Activated CD8-positive, alpha-beta memory T cell treated with anti-CD3 and anti-CD28 coated beads, Interleukin-2, amount 50 U/mL, for 1 hour (primary cell): ENCODE results near the gene PTTG2.
"Not testable (repeated sequence)": the region's sequence is repeated elsewhere in the genome, so short reads cannot be mapped to it uniquely, and the experiment has no call there.

Experiments
- DNase-seq: peaks from one replicate; pipeline ENCODE4 v3.0.0-alpha.2; 2020; ENCODE audit errors: extremely low read depth

The PTTG2 gene

GRCh38 chr4:37960098-37960497 lies at the start of gene PTTG2:
TSS of gene PTTG2 (plus strand) at chr4:37960398. CDS start at chr4:37960435, 37 bp downstream.
- DNase-seq, result no peak

DNA sequence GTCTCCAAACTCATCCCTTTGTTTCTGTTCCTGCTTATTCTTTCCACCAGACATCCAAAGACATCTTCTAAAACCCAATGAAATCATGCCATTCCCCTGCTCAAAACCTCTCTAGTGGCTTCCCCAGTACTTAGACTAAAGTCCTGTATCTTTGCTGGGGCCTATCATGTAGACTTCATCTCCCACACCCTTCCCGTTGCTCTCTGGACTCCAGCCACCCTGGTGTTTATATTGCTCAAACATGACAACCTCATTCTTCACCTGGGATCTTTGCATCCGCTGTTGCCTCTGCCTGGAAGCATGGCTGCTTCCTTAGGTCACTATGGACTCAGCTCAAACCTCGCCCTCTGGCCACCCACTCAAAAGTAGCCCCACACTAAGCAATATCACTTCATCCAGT lies 45.7 kb upstream of the PTTG2 start:
- no peak for DNase-seq

DNA sequence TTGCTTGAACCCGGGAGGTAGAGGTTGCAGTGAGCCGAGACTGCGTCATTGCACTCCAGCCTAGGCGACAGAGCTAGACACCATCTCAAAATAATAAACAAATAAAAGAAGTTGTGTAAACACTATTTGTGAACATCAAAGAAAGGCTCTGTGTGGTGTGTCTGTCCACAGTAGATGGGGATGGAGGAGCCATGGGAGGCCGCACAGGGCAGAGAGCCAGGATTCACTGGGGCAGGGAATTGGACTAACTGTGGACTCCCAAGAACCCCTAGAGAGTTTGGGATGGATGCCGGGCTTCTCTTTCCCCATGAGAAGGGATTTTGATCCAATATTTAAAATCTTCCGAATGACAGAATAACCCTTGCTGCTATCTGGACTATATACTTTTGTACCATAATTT lies 42.8 kb upstream of the PTTG2 start:
- DNase-seq, result no peak

DNA sequence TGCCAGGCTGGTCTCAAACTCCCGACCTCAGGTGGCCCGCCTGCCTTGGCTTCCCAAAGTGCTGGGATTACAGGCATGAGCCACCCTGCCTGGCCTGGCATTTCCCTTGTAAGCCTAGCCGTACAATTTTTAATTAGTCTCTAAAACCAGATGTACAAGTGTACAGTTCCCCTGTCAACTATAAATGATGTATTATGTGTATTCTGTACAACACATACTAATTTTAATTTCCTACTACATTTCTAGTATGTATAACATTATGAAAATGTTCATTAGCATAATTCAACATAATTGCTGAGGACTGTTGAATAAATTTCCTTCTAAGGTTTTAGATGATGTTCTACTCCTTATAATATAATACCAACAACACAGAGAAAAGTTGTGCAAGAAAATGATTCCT lies 41.5 kb upstream of the PTTG2 start:
- DNase-seq, result no peak

- DNase-seq, result no peak
These were observed 37.9 kb upstream of the PTTG2 start for GRCh38 chr4:37922328-37922727.

DNA sequence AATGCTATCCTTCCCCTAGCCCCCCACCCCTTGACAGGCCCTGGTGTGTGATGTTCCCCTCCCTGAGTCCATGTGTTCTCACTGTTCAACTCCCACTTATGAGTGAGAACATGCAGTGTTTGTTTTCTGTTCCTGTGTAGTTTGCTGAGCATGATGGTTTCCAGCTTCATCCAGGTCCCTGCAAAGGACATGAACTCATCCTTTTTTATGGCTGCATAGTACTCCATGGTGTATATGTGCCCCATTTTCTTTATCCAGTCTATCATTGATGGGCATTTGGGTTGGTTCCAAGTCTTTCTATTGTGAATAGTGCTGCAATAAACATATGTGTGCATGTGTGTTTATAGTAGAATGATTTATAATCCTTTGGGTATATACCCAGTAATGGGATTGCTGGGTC lies 37.1 kb upstream of the PTTG2 start:
- DNase-seq, result not testable (repeated sequence)

DNA sequence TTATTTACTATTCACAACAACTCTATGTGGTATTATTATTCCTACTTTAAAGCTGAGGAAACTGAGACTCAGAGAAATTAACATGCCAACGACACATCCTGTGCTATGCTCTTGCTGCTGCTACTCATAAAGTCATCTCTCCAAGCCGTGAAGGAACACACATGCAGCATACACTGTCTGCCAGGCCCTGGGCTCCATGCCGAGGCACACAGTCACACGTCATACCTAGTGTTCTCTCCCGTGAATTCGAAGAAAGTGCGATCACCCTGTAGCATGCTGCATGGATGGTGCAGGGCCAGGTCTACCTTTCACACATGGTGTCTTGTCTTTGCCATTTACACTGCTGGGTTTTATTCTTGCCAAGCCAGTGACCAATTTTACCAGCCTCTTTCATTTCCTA lies 35.3 kb upstream of the PTTG2 start:
- no peak for DNase-seq

- DNase-seq, result no peak
These were observed 32.8 kb upstream of the PTTG2 start for GRCh38 chr4:37927434-37927833.

DNA sequence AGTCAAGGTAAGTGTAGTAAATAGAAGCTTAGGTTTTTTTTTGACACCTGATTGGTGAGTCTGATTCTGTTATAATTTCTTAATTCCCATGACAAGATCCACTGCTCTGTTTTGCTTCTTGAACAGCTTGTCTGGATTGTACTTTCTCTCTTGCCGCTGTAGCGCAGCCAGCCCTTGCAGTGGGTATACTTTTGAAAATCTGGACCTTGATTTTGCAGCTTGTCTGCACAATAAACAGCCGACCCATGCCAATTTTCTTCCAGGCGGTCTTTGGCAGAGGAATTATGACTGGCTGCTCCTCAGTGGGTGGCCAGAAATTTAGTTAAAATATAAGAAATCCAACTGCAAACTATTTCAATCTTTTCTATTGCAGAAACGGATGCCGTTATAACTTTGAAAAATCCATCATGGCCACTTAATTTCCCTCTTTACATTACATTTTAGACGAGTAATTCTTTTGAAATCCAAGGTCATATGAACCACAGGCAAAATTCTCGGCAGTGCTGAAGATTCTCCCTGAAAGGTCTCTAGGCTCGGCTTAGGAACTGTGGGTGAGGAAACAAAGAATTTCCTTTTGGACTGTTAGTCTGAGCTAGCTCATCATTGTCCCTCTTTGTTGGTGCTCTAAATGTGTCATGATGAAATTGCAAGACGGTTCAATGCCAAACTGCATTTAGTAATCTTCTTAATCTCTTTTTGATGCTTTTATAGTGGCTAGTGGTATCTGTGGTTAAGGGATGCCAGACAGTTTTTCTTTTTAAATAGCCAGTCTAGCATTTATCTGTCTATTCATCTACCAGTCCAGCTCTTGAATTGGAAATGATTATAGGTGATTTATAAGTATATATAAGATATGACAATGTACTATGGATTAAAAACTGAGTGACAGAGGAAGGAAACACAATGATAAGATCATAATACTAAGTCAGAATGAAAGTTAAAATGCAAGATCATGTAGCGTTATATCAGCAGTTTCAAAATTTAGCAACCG lies 31.5 kb upstream of the PTTG2 start:
- DNase-seq, result no peak

DNA sequence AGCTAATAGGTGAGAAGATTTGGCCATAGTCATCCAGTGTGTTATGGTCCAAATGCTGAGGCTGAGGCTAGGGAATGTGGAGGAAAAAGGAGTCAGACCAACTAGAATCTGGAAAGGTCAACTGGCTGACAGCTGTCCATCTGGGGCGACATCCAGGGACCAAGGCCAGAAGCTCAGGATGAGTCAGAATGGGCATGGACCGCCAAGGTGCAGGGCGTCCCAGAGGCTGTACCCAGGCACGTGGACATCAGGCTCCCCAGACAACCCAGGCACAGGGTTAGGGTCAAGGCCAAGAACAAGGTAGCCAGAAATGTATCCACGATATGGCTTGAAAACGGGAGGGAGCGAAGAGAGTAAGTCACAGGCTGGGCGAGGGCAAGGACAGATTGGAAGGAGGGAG lies 26.1 kb upstream of the PTTG2 start:
- DNase-seq, result no peak

DNA sequence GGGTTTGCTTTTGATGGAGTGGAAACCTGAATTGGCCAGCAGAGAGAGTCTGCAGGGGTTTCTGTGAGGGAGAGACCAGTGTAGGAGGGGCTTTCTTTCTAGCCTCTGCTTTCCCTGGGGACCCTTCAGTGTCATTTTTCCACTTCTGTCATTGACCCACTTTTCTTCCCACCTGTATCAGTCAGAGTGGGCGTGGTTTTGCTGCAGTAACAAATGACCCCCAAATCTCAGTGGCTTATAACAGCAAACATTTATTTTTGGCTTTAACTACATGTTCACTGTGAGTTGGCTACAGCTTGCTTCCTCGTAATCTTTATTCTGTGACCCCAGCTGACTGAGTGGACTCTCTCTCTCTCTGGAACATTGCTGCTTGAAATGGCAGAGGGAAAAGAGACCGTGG lies 25.6 kb upstream of the PTTG2 start:
- DNase-seq, result no peak

DNA sequence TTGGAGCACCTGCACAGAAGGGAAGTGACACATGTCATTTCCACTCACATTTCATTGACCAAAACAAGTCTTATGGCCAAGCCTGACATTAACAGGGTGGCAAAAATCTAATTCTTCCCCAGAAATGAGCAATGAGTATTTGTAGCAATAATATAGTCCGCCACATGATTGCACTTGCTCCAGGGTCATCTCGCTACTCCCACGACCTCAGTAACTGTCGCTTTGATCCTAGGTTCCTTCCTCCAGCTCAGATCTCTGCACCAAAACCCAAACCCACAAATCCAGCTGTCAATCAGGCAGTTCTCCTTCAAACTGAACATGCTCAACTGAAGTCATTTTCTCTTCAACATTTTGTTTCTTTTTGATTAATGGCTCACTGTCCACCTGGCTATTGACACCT lies 25.2 kb upstream of the PTTG2 start:
- no peak for DNase-seq

- DNase-seq, result no peak
These were observed 23.2 kb upstream of the PTTG2 start for GRCh38 chr4:37936889-37937498.

GRCh38 chr4:37938208-37938607 lies 22.0 kb upstream of the PTTG2 start:
- no peak for DNase-seq

DNA sequence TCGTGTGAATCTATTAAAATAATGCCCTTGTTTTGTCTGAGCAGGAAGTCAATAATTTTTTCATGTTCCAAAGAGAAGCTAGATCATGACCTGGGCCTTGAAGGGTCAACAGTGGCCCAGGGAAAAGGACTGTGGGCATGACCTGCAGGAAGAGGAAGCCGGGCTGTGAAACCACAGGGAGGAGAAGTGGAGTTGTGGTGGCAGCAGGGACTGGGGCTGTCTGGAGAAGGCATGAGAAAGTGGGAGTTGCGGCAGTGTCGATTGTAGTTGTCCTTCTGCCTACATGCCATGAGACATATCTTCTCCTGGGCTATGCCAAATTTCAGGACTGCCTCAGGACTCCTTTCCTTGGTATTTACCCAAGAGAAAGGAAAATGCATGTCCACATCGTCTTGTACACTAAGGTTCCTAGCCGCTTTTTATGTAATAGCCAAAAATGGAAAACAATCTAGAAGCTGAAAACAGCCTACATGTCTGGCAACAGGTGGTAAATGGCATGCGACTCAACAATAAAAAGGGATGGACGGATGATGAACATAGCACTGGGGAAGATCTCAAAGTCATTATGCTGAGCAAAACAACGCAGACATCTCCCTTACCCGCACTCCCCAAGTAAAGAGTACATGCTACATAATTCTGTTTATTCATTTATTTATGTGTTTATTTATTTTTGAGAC lies 13.6 kb upstream of the PTTG2 start:
- no peak for DNase-seq

DNA sequence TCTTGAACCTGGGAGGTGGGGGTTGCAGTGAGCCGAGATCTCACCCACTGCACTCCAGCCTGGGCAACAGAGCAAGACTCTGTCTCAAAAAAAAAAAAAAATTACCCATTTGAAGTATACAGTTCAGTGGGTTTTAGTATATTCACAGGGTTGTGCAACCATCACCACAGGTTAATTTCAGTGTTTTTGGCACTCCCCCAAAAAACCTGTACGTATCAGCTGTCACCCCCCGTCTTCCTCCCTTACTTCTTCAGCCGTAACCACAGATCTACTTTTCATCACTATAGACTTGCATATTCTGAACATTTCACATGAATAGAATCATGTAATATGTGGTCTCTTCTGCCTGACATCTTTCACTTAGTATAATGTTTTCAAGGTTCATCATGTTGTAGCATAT lies 11.7 kb upstream of the PTTG2 start:
- DNase-seq, result no peak

GRCh38 chr4:37949636-37950426 lies 10.4 kb upstream of the PTTG2 start:
- no peak for DNase-seq

DNA sequence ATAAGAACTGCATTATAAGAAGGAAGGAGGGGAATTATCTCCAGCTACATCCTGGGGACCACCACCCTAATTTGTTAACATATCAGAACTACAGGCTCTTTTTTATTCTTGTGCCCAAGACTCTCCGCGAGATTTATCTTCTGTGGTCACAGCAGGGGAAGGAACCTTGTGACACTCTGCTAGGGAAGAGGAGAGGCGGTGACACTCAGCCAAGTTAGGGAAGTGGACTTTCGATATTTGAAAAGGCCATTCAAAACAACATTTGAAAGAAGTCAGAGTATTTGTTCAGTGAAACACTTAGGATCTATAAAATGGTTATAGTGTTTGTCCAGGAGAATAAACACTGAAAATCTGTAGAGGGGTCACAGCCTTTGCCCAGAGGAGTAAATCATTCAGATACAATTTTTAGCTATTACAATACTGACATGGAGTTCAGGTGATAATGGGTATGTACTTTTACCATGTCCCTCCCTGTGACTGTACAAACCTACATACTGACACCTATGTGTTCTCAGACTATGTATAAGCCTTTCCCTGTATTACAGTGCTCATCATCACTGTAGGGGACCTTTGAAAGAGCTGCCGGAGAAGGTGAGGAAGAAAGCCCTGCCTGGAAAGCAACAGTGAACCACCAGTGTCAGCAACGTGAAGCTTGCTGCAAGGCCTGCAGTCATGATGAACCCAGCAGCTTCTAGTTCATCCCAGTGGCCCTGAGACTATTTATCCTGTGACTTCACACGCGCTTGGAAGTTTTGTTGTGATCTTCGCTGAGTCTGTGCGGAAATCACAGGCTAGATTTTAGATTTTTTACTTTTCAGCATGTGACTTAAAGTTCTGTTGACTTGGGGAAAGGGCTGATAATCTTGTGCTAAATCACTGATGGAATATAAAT lies 8.5 kb upstream of the PTTG2 start:
- DNase-seq, result no peak

DNA sequence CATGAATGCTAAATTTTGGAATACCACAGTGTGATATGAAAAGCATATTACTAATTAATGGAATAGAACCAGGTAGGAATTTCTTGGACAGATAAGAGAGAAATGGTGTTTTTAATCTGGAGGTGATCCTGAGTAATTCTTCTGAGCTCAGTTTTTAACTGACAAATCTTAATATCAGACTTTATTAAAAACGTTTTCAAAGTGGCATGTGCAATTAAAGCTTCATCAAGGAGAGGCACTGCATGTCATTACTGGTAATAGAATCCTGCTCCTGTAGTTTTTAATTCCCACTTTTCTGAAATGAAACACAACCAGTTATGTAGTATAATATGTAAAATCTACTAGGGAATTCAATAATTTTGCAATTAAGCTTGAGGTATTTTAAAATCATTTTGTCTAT lies 7.0 kb upstream of the PTTG2 start:
- DNase-seq, result no peak

GRCh38 chr4:37953620-37954293 lies 6.4 kb upstream of the PTTG2 start:
- DNase-seq, result no peak
